PC-9 (cell line): ENCODE data around the gene NRAS.

ENCODE experiments used
- EZH2 ChIP-seq: fragments of 200-600 bp; sonication (generic); IDR thresholded peaks from 2 replicates; pipeline ENCODE4 v1.8.0; 2017; ENCODE audit warnings: antibody characterized with exemption, low read depth
- TF ChIP-seq, protein P1 (sequence below): fragments of 200-600 bp; sonication (generic); conservative IDR thresholded peaks from 2 replicates; pipeline ENCODE4 v1.6.1; 2017; ENCODE audit warnings: mixed run types, antibody characterized with exemption, mild to moderate bottlenecking, moderate library complexity

DNA sequence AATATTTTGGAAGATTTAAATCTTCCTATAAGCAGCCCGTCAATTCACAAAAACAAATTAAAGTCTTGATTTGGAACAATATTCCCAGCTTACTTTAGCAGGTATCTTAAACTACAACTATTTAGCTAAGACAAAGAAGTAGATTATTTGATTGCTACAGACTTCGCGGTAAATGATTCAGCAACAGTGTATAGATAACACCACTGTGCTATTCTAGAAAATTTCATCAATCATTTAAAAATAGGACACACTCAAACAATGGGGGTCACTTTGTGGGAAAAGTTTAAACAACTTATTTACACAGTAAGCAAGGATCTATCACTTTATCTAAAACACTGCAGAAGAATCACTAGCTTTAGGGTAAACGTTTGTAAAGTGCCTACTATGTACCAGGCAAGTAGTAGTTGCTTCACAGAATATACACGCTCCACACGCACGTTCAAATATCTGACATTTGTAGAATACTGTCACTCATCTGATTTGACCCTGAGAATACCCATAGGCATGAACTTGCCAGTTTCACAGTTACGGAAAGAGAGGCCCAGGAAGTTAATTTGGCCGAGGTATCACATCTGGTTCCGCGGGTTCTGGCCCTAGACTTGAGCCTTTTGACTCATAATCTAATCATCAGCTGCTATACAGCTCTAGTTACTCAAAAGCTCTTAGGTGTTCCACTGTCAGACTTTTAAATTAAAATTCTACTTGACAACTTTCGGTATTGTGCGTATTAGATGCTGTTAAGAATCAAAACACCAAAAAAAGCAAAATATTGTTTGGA is 47.6 kb downstream of the NRAS start:
- TF ChIP-seq, protein P1, sequence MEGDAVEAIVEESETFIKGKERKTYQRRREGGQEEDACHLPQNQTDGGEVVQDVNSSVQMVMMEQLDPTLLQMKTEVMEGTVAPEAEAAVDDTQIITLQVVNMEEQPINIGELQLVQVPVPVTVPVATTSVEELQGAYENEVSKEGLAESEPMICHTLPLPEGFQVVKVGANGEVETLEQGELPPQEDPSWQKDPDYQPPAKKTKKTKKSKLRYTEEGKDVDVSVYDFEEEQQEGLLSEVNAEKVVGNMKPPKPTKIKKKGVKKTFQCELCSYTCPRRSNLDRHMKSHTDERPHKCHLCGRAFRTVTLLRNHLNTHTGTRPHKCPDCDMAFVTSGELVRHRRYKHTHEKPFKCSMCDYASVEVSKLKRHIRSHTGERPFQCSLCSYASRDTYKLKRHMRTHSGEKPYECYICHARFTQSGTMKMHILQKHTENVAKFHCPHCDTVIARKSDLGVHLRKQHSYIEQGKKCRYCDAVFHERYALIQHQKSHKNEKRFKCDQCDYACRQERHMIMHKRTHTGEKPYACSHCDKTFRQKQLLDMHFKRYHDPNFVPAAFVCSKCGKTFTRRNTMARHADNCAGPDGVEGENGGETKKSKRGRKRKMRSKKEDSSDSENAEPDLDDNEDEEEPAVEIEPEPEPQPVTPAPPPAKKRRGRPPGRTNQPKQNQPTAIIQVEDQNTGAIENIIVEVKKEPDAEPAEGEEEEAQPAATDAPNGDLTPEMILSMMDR: no peak
- TF ChIP-seq EZH2: no peak
